K562 (cell line): ENCODE results near the gene ZMIZ1. TPM values are rescaled to one million over a fixed set of nuclear protein-coding genes. Genes with fewer than 3 reads are reported as not detected.

ENCODE experiments used
- ATAC-seq: fragments of 200-7000 bp; cut with Tn5 transposase; 3 replicates; pipeline ENCODE4 v1.9.1; 2020; ENCODE audit warnings: moderate library complexity
- BruUV-seq: library from RNA; stranded (reverse); fragments of 400-500 nt; replicated peaks from 2 replicates; lab custom pipeline; 2021; lab: Mats Ljungman, UMichigan
- CTCF ChIA-PET: fragments of 300-600 bp; formaldehyde crosslinking; extraction: SDS; loops from one replicate; lab custom pipeline; 2021; ENCODE audit warnings: low intra/inter-chr PET ratio; lab: Yijun Ruan, JAX
- POLR2A ChIA-PET: fragments of 300-600, 350-650 bp; sonication (Branson Sonifier 250); formaldehyde crosslinking; extraction: SDS; loops from one replicate; lab custom pipeline; 2021; ENCODE audit warnings: antibody characterized with exemption, inconsistent platforms; lab: Yijun Ruan, JAX
- DNase-seq, 4 experiments: peaks; one replicate each; pipeline versions ENCODE4 v3.0.0 to v3.0.0-alpha.2; 2011 to 2018; ENCODE audit warnings: low spot score in 3 of 4, mixed read lengths in 3 of 4; ENCODE audit errors: extremely low read depth in 1 of 4
- FAIRE-seq: peaks from 2 replicates; lab custom pipeline; 2011; peaks lifted over from hg19 to GRCh38; lab: Jason Lieb, UNC
- H2AFZ ChIP-seq: 2 replicates; pipeline ENCODE4 v1.6.0; 2011; ENCODE audit warnings: low read depth, low read length, control low read depth, inconsistent platforms
- H3K27ac ChIP-seq: fragments of 200-600 bp; 3 replicates; pipeline ENCODE4 v1.8.0; 2011; ENCODE audit warnings: low read depth, mild to moderate bottlenecking, control low read depth, inconsistent platforms, low read length, moderate library complexity, mixed read lengths; ENCODE audit errors: extremely low read depth
- H3K27me3 ChIP-seq, 2 experiments: fragments of 300-600 bp in 1 of 2; 2 replicates in 1 of 2; 3 replicates in 1 of 2; pipeline versions ENCODE4 v1.6.0 to v1.8.0; 2011; ENCODE audit warnings: inconsistent platforms in 2 of 2, low read length in 2 of 2, mild to moderate bottlenecking in 1 of 2, mixed read lengths in 1 of 2, moderate library complexity in 1 of 2; ENCODE audit not compliant: control insufficient read depth in 2 of 2, insufficient read depth in 2 of 2
- H3K36me3 ChIP-seq: fragments of 300-600 bp; 3 replicates; pipeline ENCODE4 v1.8.0; 2011; ENCODE audit warnings: mild to moderate bottlenecking, low read length, inconsistent platforms; ENCODE audit not compliant: control insufficient read depth, insufficient read depth
- H3K4me1 ChIP-seq, 2 experiments: fragments of 200-600 bp in 1 of 2; replicated peaks in 1 of 2; 2 replicates in 1 of 2; 3 replicates in 1 of 2; pipeline versions ENCODE4 v1.5.1 to v1.8.0; 2011; ENCODE audit warnings: inconsistent platforms in 2 of 2, low read length in 2 of 2, mild to moderate bottlenecking in 1 of 2, mixed read lengths in 1 of 2, moderate library complexity in 1 of 2; ENCODE audit not compliant: control insufficient read depth in 2 of 2, insufficient read depth in 2 of 2
- H3K4me2 ChIP-seq: 2 replicates; pipeline ENCODE4 v1.6.1; 2011; ENCODE audit warnings: low read length, control low read depth, inconsistent platforms, mixed read lengths; ENCODE audit not compliant: insufficient read depth
- H3K4me3 ChIP-seq: fragments of 200-600 bp; sonication (generic), shearing (Covaris generic); 2 replicates; pipeline ENCODE4 v1.5.1; 2016; ENCODE audit warnings: control low read depth, inconsistent platforms
- H3K79me2 ChIP-seq: fragments of 200-600 bp; 3 replicates; pipeline ENCODE4 v1.8.0; 2011; ENCODE audit warnings: low read length, inconsistent platforms; ENCODE audit not compliant: control insufficient read depth, insufficient read depth
- H3K9ac ChIP-seq, 2 experiments: 2 replicates each; pipeline versions ENCODE4 v1.6.0 to v1.6.1; 2011; ENCODE audit warnings: low read depth in 2 of 2, low read length in 2 of 2, control low read depth in 1 of 2, inconsistent platforms in 1 of 2, mild to moderate bottlenecking in 1 of 2, mixed read lengths in 1 of 2; ENCODE audit not compliant: insufficient read depth in 1 of 2
- H3K9me1 ChIP-seq: one replicate; pipeline ENCODE4 v1.6.0; 2011; ENCODE audit warnings: inconsistent platforms, mild to moderate bottlenecking, low read length, moderate library complexity; ENCODE audit not compliant: control insufficient read depth, insufficient read depth
- H3K9me3 ChIP-seq: replicated peaks from 2 replicates; pipeline ENCODE4 v1.5.1; 2011; ENCODE audit warnings: low read depth, low read length, inconsistent platforms; ENCODE audit not compliant: control insufficient read depth, insufficient read depth
- H4K20me1 ChIP-seq: replicated peaks from 2 replicates; pipeline ENCODE4 v1.6.1; 2011; ENCODE audit warnings: low read length, inconsistent platforms, mixed read lengths; ENCODE audit not compliant: control insufficient read depth, insufficient read depth
- CBFA2T3 ChIP-seq: fragments of 450-650 bp; IDR thresholded peaks from 2 replicates; pipeline ENCODE4 v1.6.1; 2017
- GTF2E2 ChIP-seq: fragments of 200-800 bp; sonication (Bioruptor generic); IDR thresholded peaks from 2 replicates; pipeline ENCODE4 v1.6.1; 2016; ENCODE audit warnings: missing genetic modification characterization, missing compliant biosample characterization
- HDAC6 ChIP-seq: IDR thresholded peaks from 2 replicates; pipeline ENCODE4 v1.6.1; 2012; ENCODE audit warnings: low read depth, mild to moderate bottlenecking, control low read depth, inconsistent platforms, low read length, moderate library complexity
- SFPQ ChIP-seq: fragments of 200-400 bp; formaldehyde crosslinking; IDR thresholded peaks from 2 replicates; pipeline ENCODE4 v1.6.1; 2017; ENCODE audit warnings: mild to moderate bottlenecking, low read depth, low read length, moderate library complexity
- TAF9B ChIP-seq: fragments of 450-650 bp; IDR thresholded peaks from 2 replicates; pipeline ENCODE4 v1.6.1; 2018; ENCODE audit warnings: mild to moderate bottlenecking; ENCODE audit not compliant: partially characterized antibody
- ZNF609 ChIP-seq: sonication (generic); formaldehyde crosslinking; IDR thresholded peaks from 2 replicates; pipeline ENCODE4 v1.8.1; 2023; ENCODE audit warnings: missing genetic modification reagents, mild to moderate bottlenecking, borderline replicate concordance
- ZNF696 ChIP-seq: fragments of 250-450 bp; sonication (Bioruptor Pico); conservative IDR thresholded peaks from 2 replicates; pipeline ENCODE4 v1.4.0; 2020; ENCODE audit warnings: mild to moderate bottlenecking, moderate library complexity
- WGBS: fragments of 100-300 bp; shearing (Covaris generic); methylation state at CpG from one replicate; pipeline ENCODE4 v1.1.6; 2016; ENCODE audit warnings: low coverage, mixed read lengths; ENCODE audit not compliant: insufficient coverage; ENCODE audit errors: missing lambda C conversion rate; 5-methylcytosine and 5-hydroxymethylcytosine counted together
- in situ Hi-C: fragments of 300-500 bp; cut with MboI; formaldehyde crosslinking; loops from 4 replicates; pipeline ENCODE4 v1.15.0; 2018; ENCODE audit warnings: inconsistent platforms, mixed read lengths
- intact Hi-C: fragments of 100-400 bp; cut with micrococcal nuclease; formaldehyde crosslinking; loops from 2 replicates; pipeline ENCODE4 v1.14.2; 2022
- polyA plus RNA-seq, 8 experiments: library from polyadenylated mRNA; depleted of rRNA in 4 of 8; stranded (reverse) in 5 of 8; unstranded in 3 of 8; fragments of >200 nt; fragmentation: Nextera tagmentation in 2 of 8; fragmentation: Illumina TruSeq in 1 of 8; extraction: Ambion mirVana in 2 of 8; extraction: Trizol in 1 of 8; gene quantifications; 2 replicates each; pipeline versions ENCODE4 v1.2.1 to v1.2.3, GENCODE V29; 2011 to 2014; ENCODE audit warnings: inconsistent platforms in 1 of 8, missing spikeins in 1 of 8
- total RNA-seq, 7 experiments: library from RNA; depleted of rRNA in 6 of 7; stranded (reverse); fragments of >200 nt in 6 of 7; fragmentation: Illumina TruSeq in 2 of 7; extraction: Trizol in 2 of 7; gene quantifications; 2 replicates each; pipeline versions ENCODE4 v1.2.1 to v1.2.3, GENCODE V29; 2011 to 2021; ENCODE audit warnings: low replicate concordance in 1 of 7
- TF ChIP-seq, protein P1 (sequence below), 3 experiments: fragments of 200-800 bp in 1 of 3; sonication (Bioruptor generic) in 1 of 3; sonication (generic) in 1 of 3; formaldehyde crosslinking in 1 of 3; IDR thresholded peaks; 2 replicates each; pipeline versions ENCODE4 v1.6.1 to v1.8.0; 2016 to 2022; ENCODE audit warnings: mild to moderate bottlenecking in 2 of 3, missing compliant biosample characterization in 2 of 3, missing genetic modification characterization in 2 of 3, missing genetic modification reagents in 1 of 3

ZMIZ1 gene
- total and polyA plus RNA-seq, 9 of the 15 experiments (the other 6 are each of a cell fraction or from before 2014, with no cell fraction given): 1.0 to 37.3 (median 4.3) TPM

GRCh38 chr10:79028451-79029010 lies 40.2 kb upstream of the ZMIZ1 start (continued):
- TF ChIP-seq, protein P1, sequence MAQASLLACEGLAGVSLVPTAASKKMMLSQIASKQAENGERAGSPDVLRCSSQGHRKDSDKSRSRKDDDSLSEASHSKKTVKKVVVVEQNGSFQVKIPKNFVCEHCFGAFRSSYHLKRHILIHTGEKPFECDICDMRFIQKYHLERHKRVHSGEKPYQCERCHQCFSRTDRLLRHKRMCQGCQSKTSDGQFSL (CRISPR knock-in tag; IDR thresholded peaks at IDR 0.05): no peak
- TF ChIP-seq, protein P1 (tag; IDR thresholded peaks at IDR 0.05): no peak
- TF ChIP-seq SFPQ (no peak), TAF9B (no peak)
- TF ChIP-seq, all 486 proteins: peak for 0

- Histone ChIP-seq H3K9ac (no peak overlapping the region), H3K4me2 (no peak overlapping the region), H3K27me3 (peaks cover 2 to 10% of the 10 kb centered on the region in 2 experiments; a peak in 1 of 5 replicates), H3K9me3 (no peaks in the 10 kb centered on the region), H3K4me3 (no peak overlapping the region), H3K4me1 (peaks cover 30 to 34% of the 10 kb centered on the region in 2 experiments), H4K20me1 (no peaks in the 10 kb centered on the region), H2AFZ (no peak overlapping the region), H3K79me2 (no peaks in the 10 kb centered on the region), H3K27ac (no peak overlapping the region), H3K9me1 (peaks cover 4% of the 10 kb centered on the region), H3K36me3 (no peaks in the 10 kb centered on the region)
- ChIA-PET CTCF (no interaction called here), POLR2A (interaction anchor here (0.6 to 0.8 kb wide), 2 partner anchors 69 to 1157 kb away, joined by 3 read pairs; no protein-coding TSS in a partner anchor)
- DNase-seq (no peak), FAIRE-seq (no peak), ATAC-seq (no peak)
- intact Hi-C loops: no loop called here
- BruUV-seq: no TSS peak
- TF ChIP-seq ZNF609 (CRISPR knock-in tag) (no peak), GTF2E2 (tag) (no peak), CBFA2T3 (no peak), ZNF696 (CRISPR knock-in tag) (no peak), HDAC6 (no peak)
- in situ Hi-C loops: no loop called here
- WGBS: 16% methylated on average over 12 of the region's 12 CpGs
These were observed 39.0 kb upstream of the ZMIZ1 start for GRCh38 chr10:79029478-79030390.
